ENCODE results near the gene SEC14L3.
A peak's percentile ranks its signal among the peaks of the same experiment; 100 is the strongest.
"Not testable (repeated sequence)": the region's sequence is repeated elsewhere in the genome, so short reads cannot be mapped to it uniquely, and the experiment has no call there.

SEC14L3 gene

DNA sequence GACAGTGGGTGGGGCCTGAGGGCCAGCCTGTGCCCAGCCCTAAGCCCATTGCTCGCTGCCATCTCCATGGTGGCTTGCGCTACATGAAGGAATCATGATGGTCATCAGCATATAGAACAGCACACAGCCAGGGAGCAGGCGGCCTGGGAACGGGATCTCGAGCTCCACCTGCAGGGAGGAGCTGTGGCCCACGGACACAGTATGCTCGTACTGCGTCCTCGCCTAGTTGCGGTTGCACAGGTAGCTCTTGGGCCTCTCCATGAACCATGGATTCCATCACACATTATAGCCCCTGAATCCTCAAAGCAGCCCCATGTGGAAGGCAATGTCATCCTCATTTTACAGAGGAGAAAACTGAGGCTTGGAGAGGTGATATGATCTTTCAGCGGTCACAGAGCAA is 18.6 kb upstream of the SEC14L3 start:
- DNase-seq, result no peak
- in situ Hi-C loops (cut with MboI; ENCODE audit: low pct_unique_long_range_greater_than_20kb, low sequenced_read_pairs), result no loop called here

DNA sequence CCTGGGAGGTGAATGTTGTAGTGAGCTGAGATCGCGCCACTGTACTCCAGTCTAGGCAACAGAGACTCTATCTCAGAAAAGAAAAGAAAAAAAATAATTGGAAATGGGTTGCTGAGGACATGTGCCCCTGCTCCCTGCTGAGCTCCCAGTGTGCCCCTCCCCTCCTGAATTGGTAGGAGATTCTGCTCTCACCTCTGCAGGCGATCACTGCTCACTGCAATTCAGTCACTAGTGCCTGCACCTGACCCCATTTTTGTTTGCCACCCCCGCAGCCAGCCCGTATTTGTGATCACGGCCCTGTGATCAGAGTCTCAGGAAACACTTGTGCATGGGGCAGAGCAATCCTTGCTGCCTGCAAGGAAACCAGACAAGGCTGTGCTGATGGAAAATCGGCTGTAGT is 16.3 kb upstream of the SEC14L3 start:
- DNase-seq, result no peak
- in situ Hi-C loops (cut with MboI; ENCODE audit: low pct_unique_long_range_greater_than_20kb, low sequenced_read_pairs), result no loop called here

DNA sequence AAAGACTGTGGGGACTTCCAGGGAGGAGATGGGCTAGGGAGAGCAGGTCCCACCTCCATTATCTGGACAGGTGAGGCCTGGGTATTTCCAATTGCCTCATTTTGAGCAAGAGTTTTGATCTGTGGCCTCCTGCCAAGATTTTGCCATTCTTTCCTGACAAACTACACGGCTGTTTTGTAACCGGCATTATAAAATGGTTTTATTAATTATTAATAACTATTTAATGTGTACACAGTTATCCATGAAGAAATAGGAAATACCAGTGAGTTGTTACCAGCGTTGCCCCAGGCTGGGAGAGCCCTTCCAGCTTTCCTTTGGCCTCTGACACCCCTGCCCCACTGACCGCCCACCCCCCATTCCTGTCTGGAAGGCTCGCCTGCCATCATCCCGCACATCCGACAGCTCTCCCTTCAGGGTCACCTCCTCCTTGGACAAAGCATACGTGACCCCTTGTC is 14.9 kb upstream of the SEC14L3 start:
- DNase-seq, result no peak
- in situ Hi-C loops (cut with MboI; ENCODE audit: low pct_unique_long_range_greater_than_20kb, low sequenced_read_pairs), result no loop called here

DNA sequence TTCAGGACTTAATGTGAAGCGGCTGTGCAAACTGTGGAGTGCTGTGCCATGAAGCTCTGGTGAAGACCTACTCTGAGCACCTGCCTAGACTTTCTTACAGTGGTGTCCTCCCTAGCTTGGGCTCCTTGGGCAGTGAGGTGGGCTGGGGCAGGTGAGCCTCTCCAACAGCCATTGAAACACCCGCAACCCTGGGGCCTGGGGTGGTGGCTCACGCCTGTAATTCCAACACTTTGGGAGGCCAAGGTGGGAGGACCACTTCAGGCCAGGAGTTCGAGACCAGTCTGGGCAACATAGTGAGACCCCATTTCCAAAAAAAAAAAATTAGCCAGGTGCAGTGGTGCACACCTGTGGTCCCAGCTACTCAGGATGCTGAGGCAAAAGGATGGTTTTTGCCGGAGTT is 14.3 kb upstream of the SEC14L3 start:
- in situ Hi-C loops (cut with MboI; ENCODE audit: low pct_unique_long_range_greater_than_20kb, low sequenced_read_pairs), result no loop called here
- DNase-seq, result no peak

DNA sequence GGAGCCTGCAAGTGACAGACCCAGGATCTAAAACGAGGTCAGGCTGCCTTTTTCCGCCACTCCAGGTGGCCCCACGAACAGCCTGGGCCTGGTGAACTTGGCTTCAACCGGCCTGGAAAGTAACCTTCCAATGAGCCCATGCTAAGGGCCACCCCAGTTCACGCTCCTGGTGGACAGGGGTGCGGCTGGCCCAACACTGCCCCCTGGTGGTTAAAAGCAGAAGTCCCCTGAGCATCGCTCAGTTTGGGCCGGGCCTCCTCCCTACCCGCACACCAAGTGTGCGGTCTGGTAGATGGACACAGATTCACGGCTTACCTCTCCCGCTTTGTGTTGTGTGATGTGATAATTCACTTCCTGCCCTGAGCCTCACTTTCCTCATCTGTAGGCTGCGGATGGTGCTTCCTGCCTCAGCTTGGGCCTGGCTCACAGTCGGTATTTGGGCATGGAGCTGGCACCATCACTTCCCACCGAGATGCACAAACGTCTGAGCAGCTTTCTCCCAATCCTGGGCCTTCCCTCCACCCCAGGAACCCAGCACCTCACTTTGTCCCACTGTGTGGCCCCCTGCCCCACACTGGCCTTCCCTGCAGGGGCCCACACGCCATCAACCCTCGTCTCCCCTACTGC is 13.7 kb upstream of the SEC14L3 start:
- in situ Hi-C loops (cut with MboI; ENCODE audit: low pct_unique_long_range_greater_than_20kb, low sequenced_read_pairs), result no loop called here
- DNase-seq, result peak; percentile 86

DNA sequence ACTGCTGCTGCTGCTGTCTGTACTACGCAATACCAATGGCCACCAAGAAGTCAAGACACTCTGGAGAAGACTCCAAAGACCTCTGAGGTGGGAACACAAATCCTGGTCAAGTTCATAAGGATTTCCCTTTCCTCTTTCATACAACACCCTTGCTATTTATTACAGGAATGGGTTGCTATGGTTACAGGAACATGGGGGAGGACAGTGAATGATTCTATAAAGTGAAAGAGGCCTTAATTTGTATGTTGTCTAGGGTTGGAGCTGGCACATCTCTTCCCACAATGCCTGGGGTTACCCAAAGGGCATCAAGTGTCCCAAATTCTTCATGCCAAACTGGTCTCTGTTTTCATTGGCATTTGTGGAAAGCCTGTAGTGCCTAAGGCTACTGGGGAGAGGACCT is 11.4 kb upstream of the SEC14L3 start:
- peak; percentile 55 for DNase-seq
- in situ Hi-C loops (cut with MboI; ENCODE audit: low pct_unique_long_range_greater_than_20kb, low sequenced_read_pairs), result no loop called here

DNA sequence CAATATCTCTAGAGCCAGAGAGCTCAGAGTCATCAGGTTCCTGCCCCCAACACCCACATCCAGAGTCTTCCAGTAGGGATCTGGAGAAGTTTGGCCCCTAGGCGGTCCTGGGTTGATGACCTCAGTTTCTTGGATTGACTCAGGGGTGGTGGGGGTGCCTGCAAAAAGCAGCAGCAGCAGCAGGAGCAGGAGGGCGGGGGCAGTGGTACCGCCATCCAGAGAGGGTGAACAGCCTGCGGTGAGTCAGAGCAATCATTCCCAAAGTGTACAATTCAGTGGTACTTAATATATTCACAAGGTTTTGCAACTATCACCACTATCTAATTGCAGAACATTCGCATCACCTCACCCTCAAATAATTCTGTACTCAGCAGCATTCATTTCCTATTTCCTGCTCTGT is 9.9 kb upstream of the SEC14L3 start:
- in situ Hi-C loops (cut with MboI; ENCODE audit: low pct_unique_long_range_greater_than_20kb, low sequenced_read_pairs), result no loop called here
- DNase-seq, result no peak

DNA sequence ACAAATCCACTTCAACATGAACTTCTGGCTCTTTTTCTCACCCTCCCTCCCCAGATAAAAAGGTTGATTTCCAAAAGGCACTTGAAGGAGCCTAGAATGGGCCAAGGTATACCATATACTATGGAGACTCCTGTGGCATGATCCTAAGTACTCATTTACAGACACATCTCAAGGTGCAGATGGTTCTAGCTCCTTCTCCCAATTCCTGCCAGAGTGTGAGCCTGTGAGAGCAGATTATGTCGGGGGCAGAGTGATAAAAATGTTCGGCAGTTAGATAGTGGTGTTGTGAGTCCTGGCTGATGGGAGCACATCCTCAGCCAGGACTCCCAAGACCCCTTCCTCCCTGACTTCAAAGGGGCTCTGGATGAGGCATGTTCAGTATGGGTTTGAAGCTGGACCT is 8.2 kb upstream of the SEC14L3 start:
- DNase-seq, result no peak
- in situ Hi-C loops (cut with MboI; ENCODE audit: low pct_unique_long_range_greater_than_20kb, low sequenced_read_pairs), result no loop called here

DNA sequence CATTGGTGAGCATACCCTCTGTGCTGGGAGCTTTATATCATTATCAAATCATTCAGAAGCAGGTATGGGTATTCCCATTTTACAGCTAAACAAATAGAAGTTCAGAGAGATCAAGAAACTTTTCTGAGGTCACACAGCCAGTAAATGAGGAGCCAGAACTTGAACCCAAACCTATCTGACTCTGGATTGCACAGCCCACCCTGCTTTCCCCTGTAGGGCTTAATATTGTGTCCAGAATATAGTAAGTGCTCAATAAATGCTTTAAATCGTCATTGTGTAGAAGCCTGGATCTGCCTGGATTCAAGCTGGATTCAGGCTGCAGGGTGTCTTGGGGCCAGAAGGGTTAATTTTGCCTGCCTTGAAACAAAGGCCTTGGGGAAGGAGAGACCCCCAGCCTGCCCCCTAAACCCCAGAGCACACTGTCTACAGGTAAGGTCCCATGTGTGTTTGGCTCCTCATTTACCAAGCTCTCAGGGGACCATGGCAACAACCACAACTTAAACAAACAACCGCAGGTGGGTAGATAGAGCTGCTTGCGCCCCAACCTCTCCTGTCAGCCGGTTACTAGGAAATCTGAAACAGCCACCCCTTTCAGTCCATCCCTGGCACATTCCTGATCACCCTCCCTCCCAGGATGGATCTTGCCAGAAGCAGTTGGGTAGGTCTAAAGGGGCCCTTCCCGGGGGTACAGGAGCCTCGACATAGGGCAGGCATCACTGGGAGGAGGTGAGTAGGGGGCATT is 3.0 kb upstream of the SEC14L3 start:
- in situ Hi-C loops (cut with MboI; ENCODE audit: low pct_unique_long_range_greater_than_20kb, low sequenced_read_pairs), result no loop called here
- DNase-seq, result no peak

DNA sequence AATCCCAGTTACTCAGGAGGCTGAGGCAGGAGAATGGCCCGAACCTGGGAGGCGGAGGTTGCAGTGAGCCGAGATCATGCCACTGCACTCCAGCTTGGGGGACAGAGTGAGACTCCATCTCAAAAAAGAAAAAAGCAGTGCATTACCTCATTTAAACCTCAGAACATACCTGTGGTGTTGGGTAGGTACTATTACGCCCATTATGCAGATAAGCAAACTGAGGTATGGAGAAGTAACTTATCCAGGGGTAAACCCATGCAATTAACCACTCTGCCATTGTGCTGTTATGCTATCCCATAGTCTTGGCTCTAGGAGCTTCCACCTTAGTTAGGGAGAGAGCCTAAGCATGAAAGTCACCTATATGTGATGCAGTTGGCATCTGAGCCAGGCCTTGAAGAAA is 2.3 kb upstream of the SEC14L3 start:
- DNase-seq, result no peak
- in situ Hi-C loops (cut with MboI; ENCODE audit: low pct_unique_long_range_greater_than_20kb, low sequenced_read_pairs), result no loop called here

DNA sequence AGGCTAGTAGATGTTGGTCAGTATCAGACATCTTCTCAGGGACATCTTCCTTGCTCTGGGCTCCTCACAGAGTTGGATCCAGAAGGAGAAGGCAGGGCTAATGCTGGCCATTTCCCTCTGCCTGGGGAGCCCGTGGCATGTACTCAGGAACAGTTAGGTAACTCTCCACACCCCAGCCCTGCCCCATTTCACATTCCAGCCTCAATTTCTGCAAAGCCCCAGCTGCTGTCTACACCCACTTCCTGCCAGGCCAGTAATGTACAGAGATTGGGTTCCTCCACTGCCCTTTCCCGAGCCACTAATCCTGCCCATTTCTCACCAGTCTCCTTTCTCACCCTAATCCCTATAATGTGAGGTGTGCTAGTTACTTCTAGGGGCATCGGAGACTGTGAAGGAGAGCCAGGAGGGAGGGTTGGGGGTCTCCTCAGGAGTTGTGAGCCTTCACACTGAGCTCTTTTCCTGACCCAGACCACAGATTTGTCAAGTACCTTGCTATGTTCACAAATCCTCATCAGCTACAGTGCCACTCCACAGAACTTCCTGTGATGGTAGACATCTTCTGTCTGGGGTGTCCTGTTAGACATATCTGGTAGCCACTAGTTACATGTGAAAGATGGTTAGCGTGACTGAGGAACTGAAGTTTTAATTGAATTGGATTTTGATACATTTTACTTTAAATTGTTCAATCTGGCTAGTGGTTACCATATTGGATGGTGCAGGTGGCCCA is 1.3 kb upstream of the SEC14L3 start:
- in situ Hi-C loops (cut with MboI; ENCODE audit: low pct_unique_long_range_greater_than_20kb, low sequenced_read_pairs), result no loop called here
- DNase-seq, result no peak

DNA sequence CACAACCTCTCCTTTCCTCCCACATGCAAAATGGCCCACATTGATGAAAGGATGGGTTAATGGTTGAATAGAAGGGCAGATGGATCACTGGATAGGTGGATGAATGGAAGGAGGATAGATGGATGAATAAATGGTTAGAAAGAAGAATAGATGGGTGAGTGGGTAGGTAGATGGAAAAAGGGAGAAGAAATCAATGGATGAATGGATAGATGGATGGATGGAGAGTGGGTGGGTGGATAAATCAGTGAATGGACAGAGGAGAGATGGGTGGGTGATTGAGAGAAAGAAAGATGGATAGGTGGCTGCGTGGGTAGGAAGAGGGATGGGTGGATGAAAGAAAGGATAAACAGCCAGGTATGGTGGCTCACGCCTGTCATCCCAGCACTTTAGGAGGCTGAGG is 1.2 kb downstream of the SEC14L3 start:
- DNase-seq, result no peak
- in situ Hi-C loops (cut with MboI; ENCODE audit: low pct_unique_long_range_greater_than_20kb, low sequenced_read_pairs), result no loop called here

DNA sequence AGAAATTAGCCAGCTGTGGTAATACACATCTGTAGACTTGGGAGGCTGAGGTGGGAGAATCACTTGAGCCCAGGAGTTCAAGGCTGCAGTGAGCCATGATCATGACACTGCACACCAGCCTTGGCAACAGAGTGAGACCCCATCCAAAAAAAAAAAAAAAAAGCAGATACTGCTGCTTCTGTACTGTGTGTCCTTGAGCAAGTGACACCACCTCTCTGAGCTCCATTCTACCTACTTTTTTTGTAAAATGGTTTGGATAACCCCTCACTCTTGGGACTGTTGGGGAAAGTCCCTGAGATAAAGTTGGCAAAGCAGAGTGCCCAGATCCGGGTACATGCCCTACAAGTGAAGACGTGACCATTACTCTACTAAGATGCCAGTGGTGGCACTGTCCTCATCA is 2.7 kb downstream of the SEC14L3 start:
- DNase-seq, result no peak
- in situ Hi-C loops (cut with MboI; ENCODE audit: low pct_unique_long_range_greater_than_20kb, low sequenced_read_pairs), result no loop called here

DNA sequence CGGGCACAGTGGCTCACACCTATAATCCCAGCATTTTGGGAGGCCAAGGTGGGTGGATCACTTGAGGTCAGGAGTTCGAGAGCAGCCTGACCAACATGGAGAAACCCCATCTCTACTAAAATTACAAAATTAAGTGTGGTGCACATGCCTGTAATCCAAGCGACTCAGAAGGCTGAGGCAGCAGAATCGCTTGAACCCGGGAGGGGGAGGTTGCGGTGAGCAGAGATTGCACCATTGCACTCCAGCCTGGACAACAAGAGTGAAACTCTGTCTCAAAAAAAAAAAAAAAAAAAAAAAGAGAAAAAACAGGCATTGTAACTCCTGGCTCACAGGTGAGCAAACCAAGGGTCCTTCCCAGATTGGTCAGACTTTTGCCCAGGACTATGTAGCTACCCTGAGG is 11.3 kb downstream of the SEC14L3 start:
- DNase-seq; in situ Hi-C loops (cut with MboI; ENCODE audit: low pct_unique_long_range_greater_than_20kb, low sequenced_read_pairs): not testable (repeated sequence)

DNA sequence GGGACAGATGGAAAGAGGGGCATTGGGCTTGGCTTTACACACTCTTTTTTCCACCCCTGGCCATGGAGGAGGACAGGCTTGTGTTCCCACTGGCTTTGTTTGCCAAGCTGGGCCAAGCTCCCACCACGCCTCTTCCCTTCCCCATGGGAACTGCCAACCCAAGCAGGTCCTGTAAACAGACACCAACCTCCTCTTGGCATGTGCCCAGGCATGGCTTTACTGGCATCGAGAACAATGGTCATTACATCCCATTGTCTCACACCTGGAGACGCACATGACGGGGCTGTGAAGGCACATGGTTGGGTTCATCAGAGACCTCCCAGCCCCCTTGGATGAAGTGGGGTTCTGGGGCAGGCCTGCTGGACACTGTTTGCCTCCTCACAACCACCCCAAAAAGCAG is 11.7 kb downstream of the SEC14L3 start:
- no peak for DNase-seq
- in situ Hi-C loops (cut with MboI; ENCODE audit: low pct_unique_long_range_greater_than_20kb, low sequenced_read_pairs), result no loop called here

DNA sequence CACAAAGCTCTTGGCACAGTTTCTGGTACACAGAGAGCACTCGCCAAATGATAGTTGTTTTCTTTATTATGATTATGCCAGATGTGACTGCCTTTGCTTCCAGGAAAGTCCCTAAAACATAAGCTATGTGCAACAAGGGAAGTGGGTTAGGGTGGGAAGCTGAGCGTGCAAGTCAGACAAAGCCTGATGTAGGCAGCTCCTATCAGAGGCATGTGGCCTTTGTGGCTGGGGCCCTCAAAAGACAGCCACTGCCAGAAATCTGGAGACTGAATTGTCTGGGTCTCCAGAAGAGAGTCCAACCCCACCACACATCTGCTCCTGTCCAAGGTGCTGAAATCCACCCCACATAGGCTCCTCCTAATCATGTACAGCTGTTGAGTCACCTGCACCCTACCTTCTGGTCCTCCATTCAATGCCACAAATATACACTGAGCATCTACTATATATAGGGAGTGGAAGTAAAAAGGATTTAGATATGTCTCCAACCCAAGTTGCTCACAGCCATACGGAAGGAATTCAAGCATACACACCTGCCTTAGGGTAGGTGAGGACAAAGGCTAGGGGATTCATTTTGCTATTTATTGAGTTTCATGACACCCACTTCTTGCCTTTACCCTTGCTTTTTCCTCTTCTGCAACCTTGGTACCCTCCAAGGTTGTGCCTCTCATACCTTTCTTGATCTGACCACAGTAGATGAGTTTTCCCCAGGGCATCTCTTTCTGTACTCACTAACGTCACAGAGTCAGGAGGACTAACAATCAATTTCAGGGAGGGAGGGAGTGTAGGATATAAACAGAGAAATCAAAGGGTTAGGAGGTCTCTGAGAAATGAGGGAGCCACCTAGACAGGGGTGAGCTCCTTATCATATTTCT is 12.4 kb downstream of the SEC14L3 start:
- in situ Hi-C loops (cut with MboI; ENCODE audit: low pct_unique_long_range_greater_than_20kb, low sequenced_read_pairs), result no loop called here

DNA sequence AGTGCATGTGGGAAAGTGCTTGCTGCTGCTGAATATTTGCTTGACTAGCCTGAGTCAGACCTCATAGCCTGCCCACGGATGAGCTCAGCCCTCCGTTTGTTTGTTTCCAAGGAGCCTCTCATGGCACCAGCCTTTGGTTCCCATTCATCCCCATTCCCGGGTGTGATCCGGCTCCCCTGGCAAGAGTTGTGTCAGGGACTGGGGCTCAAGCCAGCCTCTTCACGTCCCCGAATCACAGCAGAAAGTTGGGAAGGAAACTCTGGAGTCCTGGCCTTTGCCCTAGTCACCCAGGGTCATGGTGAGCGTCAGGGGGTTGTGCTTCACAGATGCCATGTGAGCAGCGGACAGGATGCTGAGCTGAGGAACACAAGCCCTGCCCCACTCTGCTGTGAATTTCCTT is 13.8 kb downstream of the SEC14L3 start:
- in situ Hi-C loops (cut with MboI; ENCODE audit: low pct_unique_long_range_greater_than_20kb, low sequenced_read_pairs), result no loop called here
- DNase-seq, result no peak

More for the DNA sequence above, 12.4 kb downstream of the SEC14L3 start:
- DNase-seq, result no peak

DNA sequence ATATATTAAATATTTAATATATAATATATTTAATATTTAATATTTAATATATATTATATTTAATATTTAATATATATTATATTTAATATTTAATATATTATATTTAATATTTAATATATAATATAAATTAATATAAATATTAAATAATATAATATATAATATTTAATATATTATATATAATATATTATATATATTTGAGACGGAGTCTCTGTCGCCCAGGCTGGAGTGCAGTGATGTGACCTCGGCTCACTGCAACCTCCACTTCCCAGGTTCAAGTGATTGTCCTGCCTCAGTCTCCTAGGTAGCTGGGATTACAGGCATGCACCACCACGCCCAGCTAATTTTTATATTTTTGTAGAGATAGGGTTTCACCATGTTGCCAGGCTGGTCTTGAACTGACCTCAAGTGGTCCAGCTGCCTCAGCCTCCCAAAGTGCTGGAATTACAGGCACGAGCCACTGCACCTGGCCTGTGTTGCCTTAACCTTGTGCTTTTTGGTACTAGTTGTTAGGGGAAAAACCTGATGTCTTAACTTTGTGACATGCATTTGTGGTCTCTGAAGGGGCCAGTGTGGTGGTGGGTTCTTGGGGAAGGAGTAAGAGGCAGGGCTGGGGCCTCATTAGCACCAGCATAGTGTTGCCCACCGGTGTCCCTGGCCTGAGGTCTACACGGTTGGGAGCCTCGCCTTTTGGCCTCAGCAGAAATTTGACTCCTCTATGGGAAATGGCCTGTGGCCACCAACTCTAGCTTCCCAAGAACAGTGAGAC is 16.6 kb downstream of the SEC14L3 start:
- no peak for DNase-seq
- in situ Hi-C loops (cut with MboI; ENCODE audit: low pct_unique_long_range_greater_than_20kb, low sequenced_read_pairs), result no loop called here

All from KBM-7 (cell line).